ENCODE data around the gene RPAP3.

DNA sequence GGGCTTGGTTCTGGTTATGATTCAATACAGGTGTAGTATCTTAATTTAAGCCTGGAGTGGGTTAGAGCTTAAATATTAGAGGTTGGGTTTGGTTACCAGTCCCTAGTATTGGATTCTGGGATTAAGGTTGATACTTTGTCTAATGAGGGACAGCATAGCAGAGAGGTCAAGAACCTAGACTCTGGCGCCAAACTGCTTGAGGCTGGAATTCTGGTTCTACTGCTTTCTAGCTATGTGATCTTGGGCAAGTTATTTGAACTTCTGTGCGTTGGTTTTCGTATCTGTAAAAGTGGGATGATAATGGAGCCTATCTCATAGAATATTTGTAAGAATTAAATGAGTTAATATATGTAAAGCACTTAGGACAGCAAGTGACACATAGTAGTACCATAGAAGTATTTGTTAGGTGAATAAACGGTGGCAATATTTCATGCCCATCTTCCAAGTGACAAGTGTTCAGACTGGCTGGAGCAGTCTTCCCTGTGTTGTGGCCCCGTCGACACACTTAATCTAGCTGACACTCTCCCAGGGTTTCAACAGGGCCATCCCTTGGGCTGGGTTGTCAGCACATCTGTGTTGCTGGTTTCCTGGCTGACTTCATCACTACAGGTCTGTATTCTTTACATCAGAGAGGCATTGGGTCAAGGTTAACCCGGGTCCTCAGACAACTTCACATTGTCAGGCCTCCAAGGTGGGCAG, 16.5 kb upstream of the RPAP3 start:
- TF ChIP-seq, protein P1, sequence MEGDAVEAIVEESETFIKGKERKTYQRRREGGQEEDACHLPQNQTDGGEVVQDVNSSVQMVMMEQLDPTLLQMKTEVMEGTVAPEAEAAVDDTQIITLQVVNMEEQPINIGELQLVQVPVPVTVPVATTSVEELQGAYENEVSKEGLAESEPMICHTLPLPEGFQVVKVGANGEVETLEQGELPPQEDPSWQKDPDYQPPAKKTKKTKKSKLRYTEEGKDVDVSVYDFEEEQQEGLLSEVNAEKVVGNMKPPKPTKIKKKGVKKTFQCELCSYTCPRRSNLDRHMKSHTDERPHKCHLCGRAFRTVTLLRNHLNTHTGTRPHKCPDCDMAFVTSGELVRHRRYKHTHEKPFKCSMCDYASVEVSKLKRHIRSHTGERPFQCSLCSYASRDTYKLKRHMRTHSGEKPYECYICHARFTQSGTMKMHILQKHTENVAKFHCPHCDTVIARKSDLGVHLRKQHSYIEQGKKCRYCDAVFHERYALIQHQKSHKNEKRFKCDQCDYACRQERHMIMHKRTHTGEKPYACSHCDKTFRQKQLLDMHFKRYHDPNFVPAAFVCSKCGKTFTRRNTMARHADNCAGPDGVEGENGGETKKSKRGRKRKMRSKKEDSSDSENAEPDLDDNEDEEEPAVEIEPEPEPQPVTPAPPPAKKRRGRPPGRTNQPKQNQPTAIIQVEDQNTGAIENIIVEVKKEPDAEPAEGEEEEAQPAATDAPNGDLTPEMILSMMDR (IDR thresholded peaks at IDR 0.05) = no peak
- TF ChIP-seq POLR2A (IDR thresholded peaks at IDR 0.05) = no peak
